Activated T-helper 9 cell treated with anti-CD3 and anti-CD28 coated beads, Interleukin-2, amount 50 U/mL, for 16 hours (primary cell): ENCODE measurements around the gene COL5A1.

Source experiments
- DNase-seq: peaks from one replicate; pipeline ENCODE4 v3.0.0-alpha.2; 2020; ENCODE audit warnings: low read depth

COL5A1 gene

DNA sequence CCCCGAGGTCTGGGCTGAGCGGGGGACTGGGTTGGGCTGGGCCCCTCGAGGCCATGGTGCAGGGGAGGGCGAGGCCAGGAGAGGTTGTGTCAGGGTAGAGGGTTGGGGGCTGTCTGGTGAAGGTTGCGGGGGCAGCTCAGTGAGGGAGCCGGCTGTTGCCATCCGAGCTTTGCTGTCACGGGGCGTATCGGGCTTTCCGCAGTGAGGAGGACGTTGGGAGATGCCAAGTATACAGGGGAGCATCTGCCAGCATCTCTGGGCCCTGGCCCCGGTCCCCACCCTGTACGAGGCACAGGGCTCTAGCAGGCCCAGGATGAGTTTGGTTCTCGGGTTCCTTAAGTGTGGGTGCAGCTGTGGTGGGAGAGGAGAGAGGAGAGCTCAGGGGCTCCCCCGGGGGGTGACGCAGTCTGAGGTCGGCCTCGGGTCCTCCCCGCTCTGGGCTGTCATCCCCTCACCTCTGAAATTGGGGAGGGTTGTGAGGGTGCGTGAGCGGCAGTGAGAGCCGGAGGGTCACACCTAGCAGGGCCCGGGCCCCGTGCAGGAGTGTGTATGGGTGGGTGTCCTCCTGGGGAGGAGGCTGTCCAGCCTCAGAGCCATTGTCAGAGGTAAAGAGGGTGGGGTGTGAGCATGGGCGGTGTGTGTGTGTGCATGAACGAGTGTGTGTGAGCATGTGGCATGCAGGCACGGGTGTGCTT, 87.3 kb downstream of the COL5A1 start:
- DNase-seq: no peak

GRCh38 chr9:134730011-134730760, 88.6 kb downstream of the COL5A1 start:
- DNase-seq: no peak

- no peak for DNase-seq
Measured at GRCh38 chr9:134730761-134731496, 89.3 kb downstream of the COL5A1 start.

GRCh38 chr9:134731497-134732391, 90.1 kb downstream of the COL5A1 start:
- no peak for DNase-seq

GRCh38 chr9:134732392-134733110, 90.9 kb downstream of the COL5A1 start:
- no peak for DNase-seq

GRCh38 chr9:134733480-134734232, 92.1 kb downstream of the COL5A1 start:
- no peak for DNase-seq

GRCh38 chr9:134734270-134734669, 92.7 kb downstream of the COL5A1 start:
- no peak for DNase-seq

- DNase-seq: no peak
Measured at GRCh38 chr9:134735441-134736175, 94.0 kb downstream of the COL5A1 start.

DNA sequence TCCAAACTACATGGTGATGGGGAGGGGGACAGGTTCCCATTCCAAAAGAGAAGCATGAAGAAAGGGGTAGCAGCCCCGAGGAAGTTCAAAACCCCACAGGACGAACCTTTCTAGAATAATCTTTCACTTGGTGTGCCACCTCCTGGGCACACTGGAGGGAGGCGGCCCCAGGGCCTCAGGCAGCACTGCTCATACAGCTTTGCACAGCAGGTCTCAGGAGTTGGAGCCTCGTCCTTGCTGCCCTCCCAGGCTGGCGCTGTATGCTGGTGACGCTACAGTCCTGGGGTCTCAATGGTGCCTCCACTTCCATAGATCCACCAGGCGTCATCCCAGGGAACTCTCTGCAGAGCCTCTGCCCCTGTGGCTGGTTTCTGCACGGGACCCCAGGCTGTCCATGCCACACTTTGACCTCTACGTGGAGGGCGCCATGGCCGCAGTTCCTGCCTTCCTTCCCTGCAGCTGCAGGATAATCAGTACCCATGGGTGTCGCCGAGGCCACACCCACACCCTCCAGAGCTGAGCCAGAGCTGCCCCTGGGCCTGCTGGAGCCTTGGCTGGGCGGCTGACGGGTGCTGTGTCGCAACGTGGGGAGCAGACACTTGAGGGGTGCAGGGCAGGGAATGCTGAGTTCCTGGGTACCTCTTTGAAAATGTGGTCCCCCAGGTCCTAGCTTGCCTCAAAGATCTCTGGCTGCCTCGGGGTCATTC, 95.3 kb downstream of the COL5A1 start:
- DNase-seq: no peak

DNA sequence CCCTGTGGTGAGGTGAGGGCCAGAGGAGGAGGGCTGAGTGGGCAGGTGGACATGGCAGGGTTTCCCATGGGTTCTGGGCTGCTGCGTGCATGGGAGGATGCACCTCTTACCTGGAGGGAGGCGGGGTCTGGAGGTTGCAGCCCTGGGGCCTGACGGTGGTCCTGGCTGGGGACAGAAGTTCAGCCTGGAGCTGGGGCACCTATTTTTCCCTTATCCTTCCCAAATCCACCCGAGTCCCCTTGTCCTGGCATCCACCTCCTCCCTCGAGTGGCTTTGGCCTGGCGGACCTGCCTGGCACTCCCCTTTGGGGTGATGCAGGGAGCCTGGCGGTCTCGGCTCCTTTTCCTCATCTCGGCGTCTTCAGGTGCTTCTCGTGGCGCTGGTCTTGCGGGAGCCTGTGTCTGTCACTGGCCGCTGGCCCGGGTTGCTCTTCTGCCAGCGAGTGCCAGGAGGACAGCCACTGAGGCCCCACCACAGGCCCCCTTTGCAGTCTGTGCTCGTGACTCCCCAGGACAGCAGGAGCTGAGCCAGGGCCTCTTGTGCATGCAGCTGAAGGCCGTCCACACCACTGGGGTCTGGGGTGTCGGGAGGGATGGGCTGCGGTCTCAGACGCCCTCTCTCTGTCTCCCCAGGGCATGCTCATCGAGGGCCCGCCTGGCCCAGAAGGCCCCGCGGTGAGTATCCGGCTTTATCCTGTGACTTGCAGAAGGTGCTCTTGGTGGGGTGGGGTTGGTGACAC, 96.4 kb downstream of the COL5A1 start:
- no peak for DNase-seq

GRCh38 chr9:134738869-134739659, 97.5 kb downstream of the COL5A1 start:
- DNase-seq: no peak

DNA sequence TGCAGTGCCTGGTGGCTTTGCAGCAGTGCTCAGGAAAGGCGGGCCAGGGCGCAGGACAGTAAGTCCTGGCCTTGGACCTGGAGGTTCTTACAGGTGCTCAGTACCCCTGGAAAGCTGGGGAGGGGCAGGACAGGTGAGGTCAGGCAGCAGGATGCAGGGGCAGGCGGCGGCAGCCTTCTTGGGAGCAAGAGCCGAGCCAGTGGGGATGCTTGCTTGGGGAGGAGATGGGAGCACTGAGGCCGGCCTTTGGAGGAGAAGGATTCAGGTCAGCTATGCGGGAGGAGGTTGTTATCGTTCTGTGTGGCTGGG, 98.0 kb downstream of the COL5A1 start:
- DNase-seq: no peak

GRCh38 chr9:134740071-134740470, 98.5 kb downstream of the COL5A1 start:
- DNase-seq: no peak

DNA sequence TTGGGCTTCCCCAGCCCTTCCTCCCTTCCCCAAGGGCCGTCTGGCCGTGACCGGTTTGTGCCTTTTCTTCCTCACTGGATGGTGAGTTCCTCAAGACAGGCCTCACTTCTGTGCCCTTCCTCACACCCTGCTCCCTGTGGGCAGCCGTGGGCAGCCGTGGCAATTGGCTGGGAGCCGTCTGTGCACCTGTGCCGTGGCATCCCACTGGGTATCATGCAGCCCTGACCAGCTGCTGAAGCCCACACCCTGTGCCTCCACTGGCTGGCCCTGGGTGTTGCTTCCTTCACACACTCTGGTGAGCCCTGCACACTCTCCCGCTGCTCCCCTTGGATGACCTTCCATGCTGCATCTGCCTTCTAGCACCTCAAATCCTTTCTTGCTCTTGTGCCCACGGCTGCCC, 100.2 kb downstream of the COL5A1 start:
- DNase-seq: no peak

DNA sequence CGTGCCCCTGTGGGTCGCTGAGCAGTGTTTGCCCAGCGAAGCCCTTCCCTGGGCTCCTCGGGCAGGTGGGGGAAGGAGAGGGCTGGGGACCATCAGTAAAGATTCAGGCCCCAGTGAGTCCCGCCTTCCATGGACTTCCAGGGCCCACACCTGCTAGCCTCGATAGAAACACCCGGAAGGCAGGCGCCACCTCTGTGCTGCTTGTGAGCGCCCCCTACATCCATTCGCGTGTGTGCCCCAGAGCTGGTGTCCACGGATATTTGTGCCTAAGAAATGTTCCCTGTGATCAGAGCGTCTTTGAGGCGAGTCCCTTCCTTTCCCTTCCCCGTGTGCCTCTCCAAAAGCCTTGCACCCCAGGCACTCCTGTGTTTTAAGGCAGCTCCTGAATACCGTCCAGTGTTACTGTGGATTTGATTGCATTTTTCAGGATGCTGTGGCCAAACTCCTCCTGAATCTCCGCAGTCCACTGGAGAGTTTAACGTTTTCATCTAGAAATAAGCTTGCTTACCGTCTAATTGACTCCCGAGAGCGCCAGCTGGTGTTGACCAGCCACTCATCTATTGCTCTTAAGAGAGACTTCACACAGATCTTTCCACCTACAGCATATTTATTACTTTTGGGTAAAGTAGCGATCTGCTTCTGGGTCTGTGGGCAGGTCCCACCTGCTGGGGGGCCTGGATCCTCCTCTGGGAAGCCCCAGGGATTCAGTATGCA, 101.4 kb downstream of the COL5A1 start:
- DNase-seq: no peak

GRCh38 chr9:134743853-134744252, 102.2 kb downstream of the COL5A1 start:
- no peak for DNase-seq
